GM21786 (cell line): ENCODE data around the gene ETV7.
"Not testable (repeated sequence)": the region's sequence is repeated elsewhere in the genome, so short reads cannot be mapped to it uniquely, and the experiment has no call there.

ENCODE experiments used
- ATAC-seq: cut with Tn5 transposase; IDR thresholded peaks from one replicate; pipeline ENCODE4 v1.9.1; 2021; ENCODE audit not compliant: unreplicated experiment

The ETV7 gene

GRCh38 chr6:36343109-36343680 is 44.3 kb downstream of the ETV7 start:
- ATAC-seq, result no peak

- ATAC-seq, result no peak
Measured at GRCh38 chr6:36340618-36341454, 46.6 kb downstream of the ETV7 start.

GRCh38 chr6:36340306-36340617 is 47.2 kb downstream of the ETV7 start:
- ATAC-seq, result no peak

- ATAC-seq, result no peak
Measured at GRCh38 chr6:36339146-36339545, 48.3 kb downstream of the ETV7 start.

- not testable (repeated sequence) for ATAC-seq
Measured at GRCh38 chr6:36338223-36338622, 49.2 kb downstream of the ETV7 start.

GRCh38 chr6:36337814-36338213 is 49.7 kb downstream of the ETV7 start:
- ATAC-seq, result no peak

- ATAC-seq, result no peak
Measured at GRCh38 chr6:36336779-36337241, 50.7 kb downstream of the ETV7 start, which contains the start of gene BNIP5. TSS of gene BNIP5 (minus strand) at chr6:36336888. CDS start at chr6:36330690, 6,198 bp downstream.

GRCh38 chr6:36336208-36336710 is 51.2 kb downstream of the ETV7 start:
- no peak for ATAC-seq

GRCh38 chr6:36335465-36336207 is 51.8 kb downstream of the ETV7 start:
- no peak for ATAC-seq

- no peak for ATAC-seq
Measured at GRCh38 chr6:36334832-36335459, 52.5 kb downstream of the ETV7 start.

- ATAC-seq, result no peak
Measured at GRCh38 chr6:36333931-36334725, 53.3 kb downstream of the ETV7 start.

GRCh38 chr6:36333171-36333895 is 54.1 kb downstream of the ETV7 start:
- ATAC-seq, result no peak

GRCh38 chr6:36331381-36331780 is 56.1 kb downstream of the ETV7 start:
- ATAC-seq, result no peak

- no peak for ATAC-seq
Measured at GRCh38 chr6:36330366-36330765, 57.1 kb downstream of the ETV7 start.

GRCh38 chr6:36329798-36330291 is 57.6 kb downstream of the ETV7 start:
- no peak for ATAC-seq

- ATAC-seq, result no peak
Measured at GRCh38 chr6:36328600-36328999, 58.9 kb downstream of the ETV7 start.

GRCh38 chr6:36327919-36328236 is 59.6 kb downstream of the ETV7 start:
- no peak for ATAC-seq

- ATAC-seq, result no peak
Measured at GRCh38 chr6:36327226-36327918, 60.1 kb downstream of the ETV7 start.

GRCh38 chr6:36326356-36326995 is 61.0 kb downstream of the ETV7 start:
- ATAC-seq, result no peak
